Body of pancreas (tissue), 4 donors: ENCODE data around the gene ARID1B.

Experiments
- CTCF ChIP-seq, 7 experiments: fragments of 450-650 bp in 4 of 7; fragments of 200-600 bp in 3 of 7; sonication (generic) in 3 of 7; IDR thresholded peaks; one replicate each; pipeline ENCODE4 v1.5.1; 2016 to 2019; ENCODE audit warnings: antibody characterized with exemption in 7 of 7
- POLR2A ChIP-seq, 3 donors: fragments of 450-650 bp; IDR thresholded peaks; one replicate each; pipeline ENCODE4 v1.6.1; 2016; ENCODE audit warnings: antibody characterized with exemption in 3 of 3, mild to moderate bottlenecking in 2 of 3

GRCh38 chr6:157013649-157014304 is 236.6 kb downstream of the ARID1B start:
- TF ChIP-seq CTCF (IDR thresholded peaks at IDR 0.05): no peak
- TF ChIP-seq POLR2A (IDR thresholded peaks at IDR 0.05): no peak
